CD4-positive, alpha-beta T cell (primary cell): ENCODE results near the gene DUOX1. TPM values are rescaled to one million over a fixed set of nuclear protein-coding genes. Genes with fewer than 3 reads are reported as not detected.
"Not testable (repeated sequence)": the region's sequence is repeated elsewhere in the genome, so short reads cannot be mapped to it uniquely, and the experiment has no call there.

Experiments
- ATAC-seq: fragments of 200-7000 bp; cut with Tn5 transposase; one replicate; pipeline ENCODE4 v1.10.0; 2022; ENCODE audit warnings: mild to moderate bottlenecking; ENCODE audit not compliant: poor library complexity
- CTCF ChIA-PET: fragments of 350-600 bp; sonication (Branson Sonifier 250); formaldehyde crosslinking; loops from one replicate; lab custom pipeline; 2021; ENCODE audit warnings: antibody characterized with exemption, inconsistent platforms; lab: Charles Lee
- POLR2A ChIA-PET: fragments of 350-600 bp; sonication (Branson Sonifier 250); formaldehyde crosslinking; loops from one replicate; lab custom pipeline; 2021; ENCODE audit warnings: antibody characterized with exemption, inconsistent platforms; lab: Charles Lee
- DNase-seq, 14 experiments: peaks; one replicate each; pipeline ENCODE4 v3.0.0-alpha.2; 2013 to 2020; ENCODE audit warnings: mixed read lengths in 2 of 14
- H3K27ac ChIP-seq, 2 donors: one replicate each; pipeline versions ENCODE4 v1.5.1 to v1.7.0; 2013; ENCODE audit warnings: low read length in 2 of 2, low read depth in 1 of 2, mild to moderate bottlenecking in 1 of 2
- H3K27me3 ChIP-seq, 2 experiments: 1 replicate in 1 of 2; 2 replicates in 1 of 2; pipeline versions ENCODE4 v1.6.1 to v1.7.0; 2013; ENCODE audit warnings: low read length in 2 of 2, control low read depth in 1 of 2, mild to moderate bottlenecking in 1 of 2, moderate library complexity in 1 of 2; ENCODE audit not compliant: insufficient read depth in 2 of 2, control insufficient read depth in 1 of 2
- H3K36me3 ChIP-seq: one replicate; pipeline ENCODE4 v1.6.1; 2013; ENCODE audit warnings: low read length, control low read depth; ENCODE audit not compliant: insufficient read depth
- H3K4me1 ChIP-seq: one replicate; pipeline ENCODE4 v1.6.1; 2013; ENCODE audit warnings: low read length, control low read depth; ENCODE audit not compliant: insufficient read depth
- H3K4me3 ChIP-seq: one replicate; pipeline ENCODE4 v1.5.1; 2013; ENCODE audit warnings: mild to moderate bottlenecking, low read length, moderate library complexity
- H3K9me3 ChIP-seq, 2 experiments: 1 replicate in 1 of 2; 2 replicates in 1 of 2; pipeline versions ENCODE4 v1.6.1 to v1.7.0; 2013; ENCODE audit warnings: low read length in 2 of 2, mild to moderate bottlenecking in 2 of 2, control low read depth in 1 of 2, moderate library complexity in 1 of 2; ENCODE audit not compliant: control insufficient read depth in 1 of 2, insufficient read depth in 1 of 2
- H3K27ac Mint-ChIP-seq: one replicate; pipeline ENCODE4 v1.8.0; 2020; ENCODE audit warnings: mixed read lengths
- H3K27me3 Mint-ChIP-seq: one replicate; pipeline ENCODE4 v1.8.0; 2021; ENCODE audit warnings: mixed read lengths
- H3K36me3 Mint-ChIP-seq: one replicate; pipeline ENCODE4 v1.8.0; 2021; ENCODE audit warnings: low read depth, mixed read lengths
- H3K4me1 Mint-ChIP-seq: one replicate; pipeline ENCODE4 v1.8.0; 2021; ENCODE audit warnings: low read depth, mixed read lengths
- H3K4me3 Mint-ChIP-seq: one replicate; pipeline ENCODE4 v1.8.0; 2020; ENCODE audit warnings: mild to moderate bottlenecking, mixed read lengths
- H3K9me3 Mint-ChIP-seq: one replicate; pipeline ENCODE4 v1.8.0; 2020; ENCODE audit warnings: mixed read lengths
- intact Hi-C, 2 experiments: fragments of 100-400 bp; cut with DNase I in 1 of 2; cut with micrococcal nuclease in 1 of 2; formaldehyde crosslinking; loops; one replicate each; pipeline versions ENCODE4 v1.15.1 to v1.9.0; 2023 to 2025; cut with DNase I, micrococcal nuclease
- polyA plus RNA-seq, 2 donors: library from polyadenylated mRNA; unstranded; fragments of 120-200 nt; gene quantifications; one replicate each; pipeline ENCODE4 v1.2.1, GENCODE V29; 2013
- total RNA-seq, 174 experiments: library from RNA in 2 of 174; stranded (reverse) in 2 of 174; gene quantifications; one replicate each; pipeline ENCODE4 v1.2.3 and lab custom pipeline; 2021 to 2026
- TF ChIP-seq, protein P1 (sequence below): fragments of 200-600 bp; IDR thresholded peaks from one replicate; pipeline ENCODE4 v1.8.0; 2022; ENCODE audit warnings: antibody characterized with exemption, mild to moderate bottlenecking

The DUOX1 gene
- total RNA-seq = under 1 TPM; 0.17 to 0.25 TPM
- 2.5 TPM for polyA plus RNA-seq (2013, experiment 1 of 2)
- polyA plus RNA-seq (2013, experiment 2 of 2) = 2.4 TPM
- 0 to 1.4 (median 0.20) reads per million in 172 experiments for total RNA-seq (lab: John Stamatoyannopoulos, UW)

GRCh38 chr15:45129651-45130129 is at the start of gene DUOX1, which contains the start of gene DUOXA1:
Gene DUOX1, plus strand, starts transcription at chr15:45129994. Its CDS starts 1,973 bp downstream, at chr15:45131967.
Gene DUOXA1, minus strand, starts transcription at chr15:45129879. Its CDS starts 6,865 bp downstream, at chr15:45123014.
- no peak within 1 kb of the TSS for H3K27ac Mint-ChIP-seq
- DNase-seq (peak in 8 of 14 experiments; percentile 19 to 48 (median 38)), ATAC-seq (peak; percentile 72)
- peaks cover 0 to 8% of the 10 kb centered on the region in 2 experiments for H3K9me3 ChIP-seq
- peak within 1 kb of the TSS; percentile 26 for H3K4me3 ChIP-seq
- H3K27me3 ChIP-seq = peaks cover 57 to 66% of the 10 kb centered on the region in 2 experiments
- peaks cover 13% of the 10 kb centered on the region for H3K4me1 Mint-ChIP-seq
- no peaks in the 10 kb centered on the region for H3K9me3 Mint-ChIP-seq
- TF ChIP-seq, protein P1, sequence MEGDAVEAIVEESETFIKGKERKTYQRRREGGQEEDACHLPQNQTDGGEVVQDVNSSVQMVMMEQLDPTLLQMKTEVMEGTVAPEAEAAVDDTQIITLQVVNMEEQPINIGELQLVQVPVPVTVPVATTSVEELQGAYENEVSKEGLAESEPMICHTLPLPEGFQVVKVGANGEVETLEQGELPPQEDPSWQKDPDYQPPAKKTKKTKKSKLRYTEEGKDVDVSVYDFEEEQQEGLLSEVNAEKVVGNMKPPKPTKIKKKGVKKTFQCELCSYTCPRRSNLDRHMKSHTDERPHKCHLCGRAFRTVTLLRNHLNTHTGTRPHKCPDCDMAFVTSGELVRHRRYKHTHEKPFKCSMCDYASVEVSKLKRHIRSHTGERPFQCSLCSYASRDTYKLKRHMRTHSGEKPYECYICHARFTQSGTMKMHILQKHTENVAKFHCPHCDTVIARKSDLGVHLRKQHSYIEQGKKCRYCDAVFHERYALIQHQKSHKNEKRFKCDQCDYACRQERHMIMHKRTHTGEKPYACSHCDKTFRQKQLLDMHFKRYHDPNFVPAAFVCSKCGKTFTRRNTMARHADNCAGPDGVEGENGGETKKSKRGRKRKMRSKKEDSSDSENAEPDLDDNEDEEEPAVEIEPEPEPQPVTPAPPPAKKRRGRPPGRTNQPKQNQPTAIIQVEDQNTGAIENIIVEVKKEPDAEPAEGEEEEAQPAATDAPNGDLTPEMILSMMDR = no peak
- no peak within 1 kb of the TSS for H3K27ac ChIP-seq
- ChIA-PET CTCF (no interaction called here), POLR2A (no interaction called here)
- no peaks in the 10 kb centered on the region for H3K36me3 Mint-ChIP-seq
- intact Hi-C loops = loop anchor here (5.0 kb wide), 2 partner anchors 38 to 268 kb away; no protein-coding TSS in a partner anchor
- no peaks in the 10 kb centered on the region for H3K36me3 ChIP-seq
- H3K4me1 ChIP-seq = peaks cover 16% of the 10 kb centered on the region
- peaks cover 84% of the 10 kb centered on the region for H3K27me3 Mint-ChIP-seq
- H3K4me3 Mint-ChIP-seq = peak within 1 kb of the TSS; percentile 40

DNA sequence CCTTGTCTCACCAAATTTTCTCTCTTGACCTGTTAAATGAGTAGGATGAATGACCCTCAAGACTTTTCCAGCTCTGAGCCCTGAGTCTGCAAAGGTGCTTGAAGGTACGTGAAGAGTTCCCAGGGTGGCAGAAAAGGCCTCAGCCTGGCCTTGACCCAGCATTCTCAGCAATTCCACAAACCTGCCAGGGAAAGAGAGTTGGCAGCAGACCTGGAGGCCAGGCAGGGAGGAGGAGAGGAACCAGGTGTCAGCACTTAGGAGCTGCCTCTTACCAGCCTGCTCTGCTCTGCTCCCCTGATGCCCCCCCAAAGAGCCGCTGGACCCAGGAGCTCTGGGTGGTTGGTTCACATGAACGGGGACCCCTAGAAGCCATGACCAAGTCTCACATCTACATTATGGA is 49.2 kb upstream of the DUOX1 start:
- H3K9me3 ChIP-seq, H3K4me1 ChIP-seq, DNase-seq, H3K36me3 ChIP-seq, H3K4me3 ChIP-seq, CTCF ChIA-PET, H3K27ac Mint-ChIP-seq, H3K9me3 Mint-ChIP-seq, H3K4me3 Mint-ChIP-seq, H3K36me3 Mint-ChIP-seq, ATAC-seq, POLR2A ChIA-PET, H3K27me3 ChIP-seq, H3K27ac ChIP-seq, H3K4me1 Mint-ChIP-seq, intact Hi-C loops: not testable (repeated sequence)
- H3K27me3 Mint-ChIP-seq = peaks cover 22% of the 10 kb centered on the region

GRCh38 chr15:45082412-45082811 is 47.4 kb upstream of the DUOX1 start:
- DNase-seq, H3K27me3 ChIP-seq, POLR2A ChIA-PET, H3K27ac ChIP-seq, H3K4me1 ChIP-seq, H3K27ac Mint-ChIP-seq, ATAC-seq, H3K4me3 Mint-ChIP-seq, intact Hi-C loops, H3K9me3 ChIP-seq, CTCF ChIA-PET, H3K4me1 Mint-ChIP-seq, H3K36me3 ChIP-seq, H3K9me3 Mint-ChIP-seq, H3K36me3 Mint-ChIP-seq, H3K4me3 ChIP-seq: not testable (repeated sequence)
- H3K27me3 Mint-ChIP-seq = peaks cover 31% of the 10 kb centered on the region

GRCh38 chr15:45083223-45083622 is 46.6 kb upstream of the DUOX1 start:
- Histone ChIP-seq H3K4me3 (no peak overlapping the region), H3K27ac (no peak overlapping the region), H3K36me3 (no peaks in the 10 kb centered on the region), H3K4me1 (no peaks in the 10 kb centered on the region), H3K9me3 (no peaks in the 10 kb centered on the region), H3K27me3 (peaks cover 0 to 13% of the 10 kb centered on the region in 2 experiments)
- Mint-ChIP-seq H3K36me3 (no peaks in the 10 kb centered on the region), H3K4me1 (no peaks in the 10 kb centered on the region), H3K27ac (no peak overlapping the region), H3K9me3 (no peaks in the 10 kb centered on the region), H3K4me3 (no peak overlapping the region), H3K27me3 (peaks cover 38% of the 10 kb centered on the region)
- ChIA-PET POLR2A (no interaction called here), CTCF (no interaction called here)
- DNase-seq (no peak), ATAC-seq (no peak)
- TF ChIP-seq, protein P1 = no peak
- intact Hi-C loops = no loop called here
